CMK (cell line): ENCODE measurements around the gene DMXL1.
"Not testable (repeated sequence)": the region's sequence is repeated elsewhere in the genome, so short reads cannot be mapped to it uniquely, and the experiment has no call there.

Source experiments
- DNase-seq: peaks from one replicate; pipeline ENCODE4 v3.0.0-alpha.2; 2010; ENCODE audit warnings: low read depth

The DMXL1 gene

GRCh38 chr5:119122474-119122873 lies 51.6 kb downstream of the DMXL1 start:
- DNase-seq, result not testable (repeated sequence)

- DNase-seq, result no peak
Observed at GRCh38 chr5:119123280-119123679, 52.4 kb downstream of the DMXL1 start.

DNA sequence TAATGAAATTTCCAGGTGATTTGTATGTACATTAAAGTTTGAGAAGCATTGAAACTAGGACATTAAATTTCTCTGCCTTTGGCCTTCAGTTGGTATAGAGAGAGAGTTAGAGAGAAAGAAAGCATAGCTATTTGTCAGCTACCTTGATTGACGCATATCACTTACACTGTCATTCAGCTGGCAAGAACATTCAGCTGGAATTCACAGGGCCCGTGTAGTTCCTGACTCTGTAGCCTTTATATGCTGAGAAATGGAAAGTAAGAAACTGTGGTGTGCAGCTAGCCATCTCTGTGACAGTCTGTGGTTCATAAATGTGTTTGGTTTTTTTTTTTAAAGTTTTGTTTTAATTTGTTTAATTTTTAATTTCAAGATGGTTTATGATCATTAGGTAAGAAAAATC lies 58.9 kb downstream of the DMXL1 start:
- no peak for DNase-seq

DNA sequence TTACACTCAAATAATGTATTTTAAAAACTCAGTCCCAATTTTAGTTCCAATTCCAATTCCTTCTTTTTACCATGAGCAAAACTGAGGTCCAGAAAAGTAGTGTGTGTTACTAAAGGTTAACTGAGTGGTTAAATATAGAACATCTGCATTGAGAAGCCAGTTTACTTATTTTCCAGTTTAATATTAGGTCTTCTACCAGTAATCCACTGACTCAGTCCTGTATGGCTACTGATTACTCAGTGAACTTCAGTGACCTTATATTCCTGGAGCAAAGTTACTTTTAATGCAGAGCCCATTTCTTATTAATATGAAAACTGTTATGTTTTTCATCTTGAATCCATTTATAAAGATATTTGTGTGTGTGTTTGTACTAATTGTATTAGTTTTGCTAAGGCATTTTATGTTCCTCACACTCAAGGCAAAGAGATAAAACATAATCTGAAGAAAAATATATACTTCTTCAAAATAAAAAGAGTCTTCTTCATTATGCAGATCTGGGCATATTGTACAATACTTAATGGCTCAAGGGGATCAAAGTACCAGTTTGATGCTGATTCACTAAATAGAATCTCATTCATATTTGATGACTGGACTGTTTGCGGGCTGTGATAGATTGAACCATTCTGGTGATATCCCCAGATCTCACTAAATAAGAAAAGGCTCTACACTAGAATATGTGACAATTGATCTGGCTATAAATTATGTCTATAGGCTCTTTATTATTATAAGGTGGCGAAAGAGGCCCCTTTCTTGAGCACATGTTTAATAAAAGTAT lies 60.8 kb downstream of the DMXL1 start:
- no peak for DNase-seq

DNA sequence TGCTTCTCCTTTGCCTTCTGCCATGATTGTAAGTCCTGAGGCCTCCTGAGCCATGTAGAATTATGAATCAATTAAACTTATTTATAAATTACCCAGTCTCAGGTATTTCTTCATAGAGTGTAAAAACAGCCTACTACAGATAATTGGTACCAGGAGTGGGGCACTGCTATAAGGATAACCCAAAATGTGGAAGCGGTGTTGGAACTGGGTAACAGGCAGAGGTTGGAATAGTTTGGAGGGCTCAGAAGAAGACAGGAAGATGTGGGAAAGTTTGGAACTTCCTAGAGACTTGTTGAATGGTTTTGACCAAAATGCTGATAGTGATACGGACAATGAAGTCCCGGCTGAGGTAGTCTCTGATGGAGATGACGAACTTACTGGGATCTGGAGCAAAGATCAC lies 64.9 kb downstream of the DMXL1 start:
- DNase-seq, result not testable (repeated sequence)

GRCh38 chr5:119136666-119137318 lies 65.9 kb downstream of the DMXL1 start:
- no peak for DNase-seq

DNA sequence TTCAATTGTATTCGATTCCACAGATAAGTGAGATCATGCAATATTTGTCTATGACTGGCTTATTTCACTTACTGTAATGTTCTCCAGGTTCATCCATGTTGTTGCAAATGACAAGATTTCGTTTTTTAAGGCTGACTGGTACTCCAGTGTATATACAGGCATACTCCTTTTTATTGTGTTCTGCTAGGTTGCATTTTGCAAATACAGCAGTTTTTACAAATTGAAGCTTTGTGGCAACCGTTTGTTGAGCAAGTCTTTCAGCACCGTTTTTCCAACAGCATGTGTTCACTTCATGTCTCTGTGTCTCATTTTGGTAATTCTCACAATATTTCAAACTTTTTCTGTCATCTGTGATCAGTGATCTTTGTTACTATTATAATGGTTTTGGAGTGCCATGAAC lies 82.7 kb downstream of the DMXL1 start:
- DNase-seq, result no peak

GRCh38 chr5:119158144-119158543 lies 87.3 kb downstream of the DMXL1 start:
- DNase-seq, result no peak

GRCh38 chr5:119161430-119161829 lies 90.5 kb downstream of the DMXL1 start:
- DNase-seq, result no peak

- no peak for DNase-seq
Observed at GRCh38 chr5:119166026-119166425, 95.1 kb downstream of the DMXL1 start.

- DNase-seq, result no peak
Observed at GRCh38 chr5:119168401-119168800, 97.5 kb downstream of the DMXL1 start.

GRCh38 chr5:119171686-119172085 lies 100.8 kb downstream of the DMXL1 start:
- DNase-seq, result no peak

GRCh38 chr5:119174578-119175163 lies 103.8 kb downstream of the DMXL1 start:
- DNase-seq, result no peak

- DNase-seq, result no peak
Observed at GRCh38 chr5:119176785-119177184, 105.9 kb downstream of the DMXL1 start.

- DNase-seq, result no peak
Observed at GRCh38 chr5:119177226-119177625, 106.3 kb downstream of the DMXL1 start.

- no peak for DNase-seq
Observed at GRCh38 chr5:119178435-119178834, 107.5 kb downstream of the DMXL1 start.

DNA sequence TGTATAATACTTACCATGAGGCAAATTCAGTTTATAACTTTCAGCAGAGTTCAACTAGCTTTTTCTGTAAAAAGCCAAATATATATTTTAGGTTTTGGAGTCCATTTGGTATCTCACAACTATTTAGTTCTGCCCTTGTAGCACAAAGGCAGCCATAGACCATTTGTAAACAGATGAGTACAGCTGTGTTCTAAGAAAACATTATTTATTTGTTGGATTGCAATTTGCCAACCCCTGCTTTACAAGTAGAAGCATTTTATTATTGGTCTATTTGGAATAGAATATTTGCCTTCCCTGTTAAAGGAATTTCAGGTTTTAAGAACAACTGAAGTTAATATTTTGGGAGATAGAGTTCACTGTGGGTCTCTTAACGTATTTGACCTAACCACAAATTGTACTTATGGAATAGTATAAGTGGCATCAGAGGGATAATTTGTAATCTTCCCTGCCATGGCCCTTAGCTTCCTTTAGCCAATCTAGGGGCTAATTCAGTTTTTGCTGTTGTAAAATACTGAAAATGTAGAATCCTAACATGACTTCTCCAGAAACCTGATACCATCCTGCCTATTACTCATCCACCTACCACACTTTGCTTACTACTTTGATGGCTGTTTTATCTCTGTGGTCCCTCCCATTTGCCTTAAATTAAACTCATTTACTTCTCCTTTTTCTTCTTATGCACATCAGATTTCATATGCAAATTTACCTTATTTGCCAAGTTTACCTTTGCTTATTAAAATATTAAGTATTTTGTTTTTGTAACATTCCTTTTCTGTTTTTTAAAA lies 109.2 kb downstream of the DMXL1 start:
- DNase-seq, result no peak

- not testable (repeated sequence) for DNase-seq
Observed at GRCh38 chr5:119185512-119185911, 114.6 kb downstream of the DMXL1 start.

- DNase-seq, result no peak
Observed at GRCh38 chr5:119187776-119188529, 117.1 kb downstream of the DMXL1 start.

GRCh38 chr5:119190470-119191095 lies 119.7 kb downstream of the DMXL1 start:
- no peak for DNase-seq

GRCh38 chr5:119191944-119192343 lies 121.1 kb downstream of the DMXL1 start:
- DNase-seq, result no peak
